GM12878 (cell line): ENCODE data around the gene ZNF574. TPM values are rescaled to one million over a fixed set of nuclear protein-coding genes. Genes with fewer than 3 reads are reported as not detected.

Experiments used
- ATAC-seq: fragments of 200-7000 bp; cut with Tn5 transposase; 3 replicates; pipeline ENCODE4 v1.9.1; 2020; ENCODE audit warnings: mild to moderate bottlenecking, moderate library complexity
- BruUV-seq: library from RNA; stranded (reverse); fragments of 400-500 nt; replicated peaks from 2 replicates; lab custom pipeline; 2021; lab: Mats Ljungman, UMichigan
- CTCF ChIA-PET: fragments of 300-600 bp; sonication (Branson Sonifier 250); formaldehyde crosslinking; extraction: SDS; loops from one replicate; lab custom pipeline; 2021; ENCODE audit warnings: inconsistent platforms; lab: Yijun Ruan, JAX
- POLR2A ChIA-PET: fragments of 350-600 bp; formaldehyde crosslinking; extraction: SDS; loops from one replicate; lab custom pipeline; 2021; ENCODE audit warnings: inconsistent platforms; lab: Charles Lee
- RAD21 ChIA-PET: fragments of 300-600 bp; sonication (Branson Sonifier 250); formaldehyde crosslinking; loops from one replicate; lab custom pipeline; 2023; ENCODE audit warnings: antibody characterized with exemption; ENCODE audit not compliant: unreplicated experiment; lab: Charles Lee
- SMC1A ChIA-PET: fragments of 300-600 bp; sonication (Branson Sonifier 250); formaldehyde crosslinking; loops from one replicate; lab custom pipeline; 2023; ENCODE audit not compliant: unreplicated experiment, uncharacterized antibody; lab: Charles Lee
- DNase-seq: peaks from one replicate; pipeline ENCODE4 v3.0.0-alpha.2; 2011; ENCODE audit warnings: low read depth, low spot score
- FAIRE-seq: peaks from 3 replicates; lab custom pipeline; 2011; peaks lifted over from hg19 to GRCh38; lab: Jason Lieb, UNC
- H2AFZ ChIP-seq: 2 replicates; pipeline ENCODE4 v1.6.0; 2011; ENCODE audit warnings: low read depth, low read length, control low read depth; ENCODE audit not compliant: control insufficient read depth
- H3K27ac ChIP-seq: 2 replicates; pipeline ENCODE4 v1.5.1; 2011; ENCODE audit warnings: control low read depth; ENCODE audit not compliant: control insufficient read depth, insufficient read depth
- H3K27me3 ChIP-seq, 2 experiments: replicated peaks in 1 of 2; 2 replicates each; pipeline versions ENCODE4 v1.6.0 to v1.6.1; 2011; ENCODE audit warnings: low read length in 1 of 2; ENCODE audit not compliant: control insufficient read depth in 2 of 2, insufficient read depth in 2 of 2
- H3K36me3 ChIP-seq, 2 experiments: 2 replicates each; pipeline ENCODE4 v1.5.1; 2011; ENCODE audit warnings: low read length in 1 of 2; ENCODE audit not compliant: control insufficient read depth in 2 of 2, insufficient read depth in 2 of 2
- H3K4me1 ChIP-seq: 2 replicates; pipeline ENCODE4 v1.6.1; 2011; ENCODE audit warnings: mild to moderate bottlenecking, low read length, moderate library complexity, mixed read lengths; ENCODE audit not compliant: control insufficient read depth, insufficient read depth
- H3K4me2 ChIP-seq: 2 replicates; pipeline ENCODE4 v1.6.0; 2011; ENCODE audit warnings: control low read depth; ENCODE audit not compliant: control insufficient read depth, insufficient read depth
- H3K4me3 ChIP-seq: fragments of 200-600 bp; sonication (generic); 2 replicates; pipeline ENCODE4 v1.5.1; 2016
- H3K79me2 ChIP-seq: 2 replicates; pipeline ENCODE4 v1.6.0; 2011; ENCODE audit warnings: low read length; ENCODE audit not compliant: control insufficient read depth, insufficient read depth
- H3K9ac ChIP-seq: 2 replicates; pipeline ENCODE4 v1.8.0; 2011; ENCODE audit warnings: low read length, control low read depth, mixed read lengths; ENCODE audit not compliant: control insufficient read depth, insufficient read depth
- H3K9me3 ChIP-seq: replicated peaks from 3 replicates; pipeline ENCODE4 v1.5.1; 2011; ENCODE audit warnings: mild to moderate bottlenecking, low read length; ENCODE audit not compliant: control insufficient read depth, insufficient read depth
- H4K20me1 ChIP-seq: 2 replicates; pipeline ENCODE4 v1.6.0; 2011; ENCODE audit not compliant: control insufficient read depth, insufficient read depth
- BHLHE40 ChIP-seq, 2 experiments: fragments of 450-650 bp in 1 of 2; IDR thresholded peaks; 2 replicates each; pipeline ENCODE4 v1.6.1; 2011 to 2017; ENCODE audit warnings: low read depth in 2 of 2, borderline replicate concordance in 1 of 2, improper control_type of control experiment in 1 of 2, low read length in 1 of 2, mild to moderate bottlenecking in 1 of 2
- DPF2 ChIP-seq: fragments of 450-650 bp; IDR thresholded peaks from 2 replicates; pipeline ENCODE4 v1.6.1; 2017; ENCODE audit warnings: mild to moderate bottlenecking
- IKZF1 ChIP-seq: fragments of 450-650 bp; conservative IDR thresholded peaks from 2 replicates; pipeline ENCODE4 v1.6.1; 2017; ENCODE audit warnings: antibody characterized with exemption, mild to moderate bottlenecking
- MAX ChIP-seq: IDR thresholded peaks from 2 replicates; pipeline ENCODE4 v1.6.1; 2012; ENCODE audit warnings: low read depth, low read length, improper control_type of control experiment
- NKRF ChIP-seq: fragments of 450-650 bp; conservative IDR thresholded peaks from 2 replicates; pipeline ENCODE4 v1.6.1; 2017; ENCODE audit warnings: mild to moderate bottlenecking, moderate library complexity
- REST ChIP-seq: IDR thresholded peaks from 2 replicates; pipeline ENCODE4 v1.6.1; 2012; ENCODE audit warnings: mild to moderate bottlenecking, low read depth, low read length
- SMC3 ChIP-seq: IDR thresholded peaks from 2 replicates; pipeline ENCODE4 v1.6.1; 2011; ENCODE audit warnings: low read length, improper control_type of control experiment, borderline replicate concordance
- SUPT20H ChIP-seq: IDR thresholded peaks from 2 replicates; pipeline ENCODE4 v1.6.1; 2011; ENCODE audit warnings: low read depth, mild to moderate bottlenecking, low read length, moderate library complexity, borderline replicate concordance; ENCODE audit not compliant: control insufficient read depth
- USF1 ChIP-seq: IDR thresholded peaks from 2 replicates; pipeline ENCODE4 v1.6.1; 2011; ENCODE audit warnings: borderline replicate concordance, low read depth, mild to moderate bottlenecking, moderate library complexity, mixed read lengths, low read length; ENCODE audit not compliant: insufficient read depth; ENCODE audit errors: extremely low read length
- WRNIP1 ChIP-seq: IDR thresholded peaks from 2 replicates; pipeline ENCODE4 v1.6.1; 2011; ENCODE audit warnings: low read depth, low read length, improper control_type of control experiment, borderline replicate concordance
- ZNF207 ChIP-seq: fragments of 450-650 bp; IDR thresholded peaks from 2 replicates; pipeline ENCODE4 v1.6.1; 2014; ENCODE audit warnings: antibody characterized with exemption, mild to moderate bottlenecking, borderline replicate concordance
- WGBS: methylation state at CpG from one replicate; pipeline ENCODE4 v1.1.6; 2016; ENCODE audit warnings: low lambda C conversion rate; ENCODE audit not compliant: insufficient replicate concordance, insufficient coverage; ENCODE audit errors: missing lambda C conversion rate; 5-methylcytosine and 5-hydroxymethylcytosine counted together
- in situ Hi-C: fragments of 300-500 bp; cut with MboI; formaldehyde crosslinking; loops from 9 replicates; pipeline ENCODE4 v1.14.3; 2018; ENCODE audit warnings: mixed read lengths
- intact Hi-C: fragments of 100-400 bp; cut with micrococcal nuclease; formaldehyde crosslinking; loops from one replicate; pipeline ENCODE4 v1.14.2; 2022; ENCODE audit not compliant: unreplicated experiment
- polyA plus RNA-seq, 11 experiments: library from polyadenylated mRNA; depleted of rRNA in 4 of 11; unstranded in 6 of 11; stranded (reverse) in 5 of 11; fragments of >200 nt; fragmentation: Nextera tagmentation in 4 of 11; fragmentation: Illumina TruSeq in 1 of 11; extraction: Ambion mirVana in 4 of 11; extraction: Trizol in 1 of 11; gene quantifications; 1 replicate in 1 of 11; 2 replicates in 10 of 11; pipeline versions ENCODE4 v1.2.1 to v1.2.3, GENCODE V29; 2011 to 2016; ENCODE audit warnings: inconsistent platforms in 2 of 11, missing spikeins in 2 of 11, low read depth in 1 of 11
- total RNA-seq, 4 experiments: library from RNA; depleted of rRNA in 3 of 4; stranded (reverse); fragments of >200 nt in 3 of 4; fragmentation: Illumina TruSeq in 1 of 4; extraction: Trizol in 1 of 4; gene quantifications; 2 replicates each; pipeline versions ENCODE4 v1.2.1 to v1.2.3, GENCODE V29; 2013 to 2021
- TF ChIP-seq, protein P1 (sequence below): fragments of 450-650 bp; IDR thresholded peaks from 2 replicates; pipeline ENCODE4 v1.6.1; 2016; ENCODE audit warnings: mild to moderate bottlenecking

ZNF574 gene
- total and polyA plus RNA-seq, 10 of the 15 experiments (the other 5 are each of a cell fraction or from before 2014, with no cell fraction given): 0.32 to 25.6 (median 11.4) TPM

DNA sequence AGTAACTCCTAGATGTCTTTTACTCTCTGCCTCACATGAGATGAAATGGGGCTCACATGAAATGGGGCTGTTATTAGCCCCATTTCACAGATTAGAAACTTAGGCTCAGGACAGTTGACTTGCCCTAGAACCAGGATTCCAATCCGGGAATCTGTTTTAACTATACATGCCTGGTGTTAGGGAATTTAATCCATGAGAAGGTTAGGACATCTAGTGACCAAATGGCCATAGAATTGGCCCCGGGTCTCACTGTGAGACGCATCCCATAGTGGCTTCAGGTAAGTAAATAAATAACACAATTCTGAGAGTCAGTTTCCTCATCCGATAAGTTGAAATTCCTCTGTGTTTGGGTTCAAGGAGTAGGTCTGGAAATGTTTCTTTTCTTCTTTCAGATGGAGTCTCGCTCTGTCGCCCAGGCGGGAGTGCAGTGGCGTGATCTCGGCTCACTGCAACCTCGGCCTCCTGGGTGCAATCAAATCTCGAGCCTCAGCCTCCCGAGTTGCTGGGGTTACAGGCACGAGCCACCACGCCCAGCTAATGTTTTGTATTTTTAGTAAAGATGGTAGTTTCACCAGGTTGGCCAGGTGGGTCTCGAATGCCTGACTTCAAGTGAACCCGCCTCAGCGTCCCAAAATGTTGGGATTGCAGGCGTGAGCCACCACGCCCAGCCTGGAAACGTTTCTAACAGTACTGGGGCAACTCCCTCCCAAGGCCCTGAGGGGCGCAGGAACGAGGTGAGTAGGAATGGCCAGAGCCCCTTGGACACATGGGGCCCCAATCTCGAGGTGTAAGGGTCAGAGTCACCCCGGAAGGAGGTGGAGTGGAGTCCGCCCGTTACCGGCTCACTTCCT is 1.2 kb upstream of the ZNF574 start:
- POLR2A ChIA-PET: no interaction called here
- Histone ChIP-seq H3K27ac (peak overlapping the region; percentile 99), H3K9me3 (no peaks in the 10 kb centered on the region), H3K4me1 (peaks cover 16% of the 10 kb centered on the region), H3K4me2 (peak overlapping the region; percentile 86), H4K20me1 (peaks cover 5% of the 10 kb centered on the region; the same call in 1 of the 2 replicates), H3K9ac (peak overlapping the region; percentile 99), H3K27me3 (peaks cover 0 to 3% of the 10 kb centered on the region in 2 experiments; a peak in 1 of 4 replicates), H3K36me3 (peaks cover 7 to 14% of the 10 kb centered on the region in 2 experiments; a peak in 3 of 4 replicates), H3K79me2 (peaks cover 32% of the 10 kb centered on the region), H2AFZ (peak overlapping the region; percentile 88; the same call in 1 of the 2 replicates), H3K4me3 (peak overlapping the region; percentile 87)
- DNase-seq (no peak), ATAC-seq (peak; percentile 37), FAIRE-seq (no peak)
- no TSS peak for BruUV-seq
- 29% methylated on average over 27 of the region's 27 CpGs for WGBS
- SMC1A ChIA-PET: no interaction called here
- RAD21 ChIA-PET: no interaction called here
- in situ Hi-C loops (no loop called here), intact Hi-C loops (no loop called here)
- CTCF ChIA-PET: interaction anchor here (1.4 kb wide), 1 partner anchor 34 kb away, joined by 3 read pairs; no protein-coding TSS in a partner anchor
- 0 out of 2 replicates have a peak, but pooled peaks have one; percentile 18 for TF ChIP-seq DPF2
- TF ChIP-seq SUPT20H: no peak
- 0 out of 2 replicates have a peak, but pooled peaks have one; percentile 86 for TF ChIP-seq WRNIP1
- no peak for TF ChIP-seq SMC3
- TF ChIP-seq IKZF1: 0 out of 2 replicates have a peak, but pooled peaks have one; percentile 33
- 0 out of 2 replicates have a peak, but pooled peaks have one; percentile 27 for TF ChIP-seq ZNF207
- TF ChIP-seq MAX: no peak; the same call in 1 of the 2 replicates
- TF ChIP-seq BHLHE40 (IDR thresholded peaks at IDR 0.05; ENCODE audit: borderline replicate concordance in 1 of 2, low read depth in 2 of 2, low read length in 1 of 2): peak in 1 of 2 experiments; percentile 58; a peak in 1 of 4 replicates
- TF ChIP-seq, protein P1, sequence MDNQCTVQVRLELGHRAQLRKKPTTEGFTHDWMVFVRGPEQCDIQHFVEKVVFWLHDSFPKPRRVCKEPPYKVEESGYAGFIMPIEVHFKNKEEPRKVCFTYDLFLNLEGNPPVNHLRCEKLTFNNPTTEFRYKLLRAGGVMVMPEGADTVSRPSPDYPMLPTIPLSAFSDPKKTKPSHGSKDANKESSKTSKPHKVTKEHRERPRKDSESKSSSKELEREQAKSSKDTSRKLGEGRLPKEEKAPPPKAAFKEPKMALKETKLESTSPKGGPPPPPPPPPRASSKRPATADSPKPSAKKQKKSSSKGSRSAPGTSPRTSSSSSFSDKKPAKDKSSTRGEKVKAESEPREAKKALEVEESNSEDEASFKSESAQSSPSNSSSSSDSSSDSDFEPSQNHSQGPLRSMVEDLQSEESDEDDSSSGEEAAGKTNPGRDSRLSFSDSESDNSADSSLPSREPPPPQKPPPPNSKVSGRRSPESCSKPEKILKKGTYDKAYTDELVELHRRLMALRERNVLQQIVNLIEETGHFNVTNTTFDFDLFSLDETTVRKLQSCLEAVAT: no peak
- no peak for TF ChIP-seq USF1
- TF ChIP-seq REST: no peak
- no peak for TF ChIP-seq NKRF
